ENCODE data around the gene DDX6.
"Not testable (repeated sequence)": the region's sequence is repeated elsewhere in the genome, so short reads cannot be mapped to it uniquely, and the experiment has no call there.

GRCh38 chr11:118727721-118728066, 63.3 kb downstream of the DDX6 start:
- TF ChIP-seq POLR2A (IDR thresholded peaks at IDR 0.05); CTCF (IDR thresholded peaks at IDR 0.05 in 4 of 5, conservative IDR thresholded peaks at IDR 0.05 in 1 of 5): not testable (repeated sequence)

All from gastrocnemius medialis (tissue), 4 donors.